ENCODE data around the gene DVL1. TPM values are rescaled to one million over a fixed set of nuclear protein-coding genes. Genes with fewer than 3 reads are reported as not detected.

Gene DVL1
- polyA plus RNA-seq, 2 donors = 57.5 to 107 TPM

- Histone ChIP-seq H3K4me3 (ENCODE audit: low read depth in 1 of 2, low read length in 2 of 2) (no peak overlapping the region), H3K27ac (ENCODE audit: low read depth in 2 of 2, low read length in 1 of 2) (peak overlapping the region in 1 of 2 donors; percentile 7), H3K4me1 (ENCODE audit: control insufficient read depth in 2 of 2, insufficient read depth in 2 of 2, low read length in 1 of 2) (peaks cover 6 to 57% of the 10 kb centered on the region in 2 donors), H3K9me3 (ENCODE audit: control insufficient read depth in 2 of 2, insufficient read depth in 1 of 2, low read depth in 1 of 2, low read length in 1 of 2) (peaks cover 0 to 5% of the 10 kb centered on the region in 2 donors), H3K36me3 (ENCODE audit: control insufficient read depth in 2 of 2, insufficient read depth in 2 of 2, low read length in 1 of 2) (peaks cover 3 to 36% of the 10 kb centered on the region in 2 donors), H3K27me3 (ENCODE audit: control insufficient read depth in 1 of 2, insufficient read depth in 2 of 2, low read length in 2 of 2) (no peaks in the 10 kb centered on the region)
- WGBS, 2 donors = 89% methylated on average over 58 of the region's 58 CpGs
Observed at GRCh38 chr1:1329304-1330210, 19.7 kb downstream of the DVL1 start.

- Histone ChIP-seq H3K27ac (ENCODE audit: low read depth in 2 of 2, low read length in 1 of 2) (no peak overlapping the region), H3K9me3 (ENCODE audit: control insufficient read depth in 2 of 2, insufficient read depth in 1 of 2, low read depth in 1 of 2, low read length in 1 of 2) (peaks cover 0 to 5% of the 10 kb centered on the region in 2 donors), H3K4me3 (ENCODE audit: low read depth in 1 of 2, low read length in 2 of 2) (no peak overlapping the region), H3K36me3 (ENCODE audit: control insufficient read depth in 2 of 2, insufficient read depth in 2 of 2, low read length in 1 of 2) (peaks cover 3 to 25% of the 10 kb centered on the region in 2 donors), H3K4me1 (ENCODE audit: control insufficient read depth in 2 of 2, insufficient read depth in 2 of 2, low read length in 1 of 2) (peaks cover 8 to 48% of the 10 kb centered on the region in 2 donors), H3K27me3 (ENCODE audit: control insufficient read depth in 1 of 2, insufficient read depth in 2 of 2, low read length in 2 of 2) (no peaks in the 10 kb centered on the region)
- 78% methylated on average over 13 to 15 of the region's 15 CpGs for WGBS, 2 donors
Observed at GRCh38 chr1:1328254-1328653, 21.0 kb downstream of the DVL1 start.

GRCh38 chr1:1327291-1327690, 21.9 kb downstream of the DVL1 start:
- 91 to 92% methylated on average over 39 to 40 of the region's 40 CpGs for WGBS, 2 donors
- Histone ChIP-seq H3K4me1 (ENCODE audit: control insufficient read depth in 2 of 2, insufficient read depth in 2 of 2, low read length in 1 of 2) (peaks cover 8 to 44% of the 10 kb centered on the region in 2 donors), H3K4me3 (ENCODE audit: low read depth in 1 of 2, low read length in 2 of 2) (no peak overlapping the region), H3K27ac (ENCODE audit: low read depth in 2 of 2, low read length in 1 of 2) (no peak overlapping the region), H3K36me3 (ENCODE audit: control insufficient read depth in 2 of 2, insufficient read depth in 2 of 2, low read length in 1 of 2) (peaks cover 3 to 25% of the 10 kb centered on the region in 2 donors), H3K27me3 (ENCODE audit: control insufficient read depth in 1 of 2, insufficient read depth in 2 of 2, low read length in 2 of 2) (no peaks in the 10 kb centered on the region), H3K9me3 (ENCODE audit: control insufficient read depth in 2 of 2, insufficient read depth in 1 of 2, low read depth in 1 of 2, low read length in 1 of 2) (peaks cover 0 to 5% of the 10 kb centered on the region in 2 donors)

GRCh38 chr1:1326075-1326605, 23.1 kb downstream of the DVL1 start:
- WGBS, 2 donors = 55 to 58% methylated on average over 8 of the region's 8 CpGs
- Histone ChIP-seq H3K27ac (ENCODE audit: low read depth in 2 of 2, low read length in 1 of 2) (peak overlapping the region in 1 of 2 donors; percentile 95), H3K27me3 (ENCODE audit: control insufficient read depth in 1 of 2, insufficient read depth in 2 of 2, low read length in 2 of 2) (no peaks in the 10 kb centered on the region), H3K9me3 (ENCODE audit: control insufficient read depth in 2 of 2, insufficient read depth in 1 of 2, low read depth in 1 of 2, low read length in 1 of 2) (peaks cover 0 to 5% of the 10 kb centered on the region in 2 donors), H3K4me3 (ENCODE audit: low read depth in 1 of 2, low read length in 2 of 2) (peak overlapping the region; percentile 80 to 84), H3K36me3 (ENCODE audit: control insufficient read depth in 2 of 2, insufficient read depth in 2 of 2, low read length in 1 of 2) (peaks cover 3 to 27% of the 10 kb centered on the region in 2 donors), H3K4me1 (ENCODE audit: control insufficient read depth in 2 of 2, insufficient read depth in 2 of 2, low read length in 1 of 2) (peaks cover 8 to 36% of the 10 kb centered on the region in 2 donors)

GRCh38 chr1:1325288-1326074, 23.7 kb downstream of the DVL1 start:
- H3K27me3 ChIP-seq (ENCODE audit: control insufficient read depth in 1 of 2, insufficient read depth in 2 of 2, low read length in 2 of 2) = no peaks in the 10 kb centered on the region
- peak overlapping the region; percentile 80 to 84 for H3K4me3 ChIP-seq (ENCODE audit: low read depth in 1 of 2, low read length in 2 of 2)
- H3K9me3 ChIP-seq (ENCODE audit: control insufficient read depth in 2 of 2, insufficient read depth in 1 of 2, low read depth in 1 of 2, low read length in 1 of 2) = peaks cover 0 to 5% of the 10 kb centered on the region in 2 donors
- peaks cover 3 to 30% of the 10 kb centered on the region in 2 donors for H3K36me3 ChIP-seq (ENCODE audit: control insufficient read depth in 2 of 2, insufficient read depth in 2 of 2, low read length in 1 of 2)
- 31 to 35% methylated on average over 16 of the region's 16 CpGs for WGBS, 2 donors
- peaks cover 8 to 29% of the 10 kb centered on the region in 2 donors for H3K4me1 ChIP-seq (ENCODE audit: control insufficient read depth in 2 of 2, insufficient read depth in 2 of 2, low read length in 1 of 2)
- H3K27ac ChIP-seq (ENCODE audit: low read depth in 2 of 2, low read length in 1 of 2) = peak overlapping the region; percentile 83 to 95

- no peaks in the 10 kb centered on the region for H3K27me3 ChIP-seq (ENCODE audit: control insufficient read depth in 1 of 2, insufficient read depth in 2 of 2, low read length in 2 of 2)
- 0 to 3% methylated on average over 62 to 84 of the region's 84 CpGs for WGBS, 2 donors
- H3K36me3 ChIP-seq (ENCODE audit: control insufficient read depth in 2 of 2, insufficient read depth in 2 of 2, low read length in 1 of 2) = peaks cover 3 to 33% of the 10 kb centered on the region in 2 donors
- H3K4me1 ChIP-seq (ENCODE audit: control insufficient read depth in 2 of 2, insufficient read depth in 2 of 2, low read length in 1 of 2) = peaks cover 8 to 22% of the 10 kb centered on the region in 2 donors
- peak within 1 kb of the TSS; percentile 80 to 84 for H3K4me3 ChIP-seq (ENCODE audit: low read depth in 1 of 2, low read length in 2 of 2)
- H3K27ac ChIP-seq (ENCODE audit: low read depth in 2 of 2, low read length in 1 of 2) = peak within 1 kb of the TSS; percentile 83 to 95
- H3K9me3 ChIP-seq (ENCODE audit: control insufficient read depth in 2 of 2, insufficient read depth in 1 of 2, low read depth in 1 of 2, low read length in 1 of 2) = peaks cover 0 to 5% of the 10 kb centered on the region in 2 donors
Observed at GRCh38 chr1:1324524-1325287, 24.5 kb downstream of the DVL1 start, which contains the start of the genes CPTP and INTS11. CPTP (plus strand) TSS chr1:1324802; CDS start chr1:1326911, 2,109 bp downstream. INTS11 (minus strand) TSS chr1:1324660; CDS start chr1:1324608, 52 bp downstream.

- Histone ChIP-seq H3K9me3 (ENCODE audit: control insufficient read depth in 2 of 2, insufficient read depth in 1 of 2, low read depth in 1 of 2, low read length in 1 of 2) (no peaks in the 10 kb centered on the region), H3K27ac (ENCODE audit: low read depth in 2 of 2, low read length in 1 of 2) (peak overlapping the region; percentile 67 to 90), H3K36me3 (ENCODE audit: control insufficient read depth in 2 of 2, insufficient read depth in 2 of 2, low read length in 1 of 2) (peaks cover 3 to 34% of the 10 kb centered on the region in 2 donors), H3K4me3 (ENCODE audit: low read depth in 1 of 2, low read length in 2 of 2) (peak overlapping the region; percentile 76 to 84), H3K27me3 (ENCODE audit: control insufficient read depth in 1 of 2, insufficient read depth in 2 of 2, low read length in 2 of 2) (no peaks in the 10 kb centered on the region), H3K4me1 (ENCODE audit: control insufficient read depth in 2 of 2, insufficient read depth in 2 of 2, low read length in 1 of 2) (peaks cover 8 to 16% of the 10 kb centered on the region in 2 donors)
- 0 to 1% methylated on average over 21 to 41 of the region's 41 CpGs for WGBS, 2 donors
Observed at GRCh38 chr1:1324084-1324523, 25.1 kb downstream of the DVL1 start.

- Histone ChIP-seq H3K36me3 (ENCODE audit: control insufficient read depth in 2 of 2, insufficient read depth in 2 of 2, low read length in 1 of 2) (peaks cover 5 to 30% of the 10 kb centered on the region in 2 donors), H3K4me3 (ENCODE audit: low read depth in 1 of 2, low read length in 2 of 2) (no peak overlapping the region), H3K27me3 (ENCODE audit: control insufficient read depth in 1 of 2, insufficient read depth in 2 of 2, low read length in 2 of 2) (no peaks in the 10 kb centered on the region), H3K9me3 (ENCODE audit: control insufficient read depth in 2 of 2, insufficient read depth in 1 of 2, low read depth in 1 of 2, low read length in 1 of 2) (no peaks in the 10 kb centered on the region), H3K4me1 (ENCODE audit: control insufficient read depth in 2 of 2, insufficient read depth in 2 of 2, low read length in 1 of 2) (peaks cover 8 to 21% of the 10 kb centered on the region in 2 donors), H3K27ac (ENCODE audit: low read depth in 2 of 2, low read length in 1 of 2) (no peak overlapping the region)
- 84 to 86% methylated on average over 10 of the region's 10 CpGs for WGBS, 2 donors
Observed at GRCh38 chr1:1322952-1323351, 26.3 kb downstream of the DVL1 start.

Measured in esophagus (tissue), 2 donors.